ENCODE data around the gene NAT9. TPM values are rescaled to one million over a fixed set of nuclear protein-coding genes. Genes with fewer than 3 reads are reported as not detected.

Gene NAT9
- total and polyA plus RNA-seq, 2 of the 4 experiments (the other 2 are of a cell fraction): 48.9 to 62.0 TPM

DNA sequence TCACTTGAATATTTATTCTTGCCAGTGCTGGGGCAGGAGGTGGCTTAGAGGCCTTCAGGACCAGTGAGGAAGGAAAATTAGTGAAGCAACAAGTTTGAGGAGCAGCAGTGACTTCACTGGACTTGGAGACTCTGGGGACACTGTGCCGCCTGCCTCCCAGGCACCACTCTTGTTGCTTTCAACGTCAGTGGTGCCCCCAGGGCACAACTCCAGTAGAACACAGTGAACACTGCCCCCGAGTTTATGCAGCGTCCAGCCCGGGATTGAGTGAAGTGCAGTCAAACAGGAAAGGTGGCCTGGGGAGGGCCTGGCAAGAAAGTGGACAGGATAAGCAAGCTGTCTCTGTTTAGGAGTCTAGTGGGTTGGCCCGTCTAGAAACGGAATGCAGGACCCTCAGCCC, 24.4 kb upstream of the NAT9 start:
- H4K8ac ChIP-seq (ENCODE audit: low read depth in 2 of 2, low read length in 2 of 2): no peak overlapping the region
- BruUV-seq (replicated peaks): no TSS peak
- H3K9me3 ChIP-seq (ENCODE audit: control insufficient read depth, insufficient read depth, low read length): no peaks in the 10 kb centered on the region
- WGBS, 2 experiments (ENCODE audit: extremely low coverage in 2 of 2, insufficient read length in 1 of 2): 100% methylated on average over 1 of the region's 7 CpGs; no CpG with 5 or more reads in 1 of the 2 experiments
- intact Hi-C loops (cut with micrococcal nuclease) (no loop called here), dilution Hi-C loops (cut with HindIII; ENCODE audit: low sequenced_read_pairs, unreplicated experiment) (no loop called here), in situ Hi-C loops (cut with MboI; ENCODE audit: low sequenced_read_pairs) (no loop called here)
- H3K23ac ChIP-seq (ENCODE audit: low read depth, low read length): no peak overlapping the region
- no peak overlapping the region for H3K14ac ChIP-seq (replicated peaks; ENCODE audit: low read depth, low read length)
- H2AFZ ChIP-seq (replicated peaks; ENCODE audit: low read length, poor library complexity): no peak overlapping the region
- H4K5ac ChIP-seq (ENCODE audit: low read depth, low read length): no peak overlapping the region
- TF ChIP-seq NFE2L2 (IDR thresholded peaks at IDR 0.05; ENCODE audit: low read depth, low read length) (no peak), ELK1 (IDR thresholded peaks at IDR 0.05; ENCODE audit: borderline replicate concordance, low read depth, low read length) (no peak), USF2 (IDR thresholded peaks at IDR 0.05; ENCODE audit: low read depth, low read length) (no peak), MXI1 (IDR thresholded peaks at IDR 0.05; ENCODE audit: borderline replicate concordance, low read depth, low read length) (no peak), RAD21 (IDR thresholded peaks at IDR 0.05; ENCODE audit: low read length) (no peak), RFX5 (IDR thresholded peaks at IDR 0.05; ENCODE audit: low read depth, low read length) (no peak), BHLHE40 (IDR thresholded peaks at IDR 0.05; ENCODE audit: low read depth, low read length) (no peak), POLR2A (IDR thresholded peaks at IDR 0.05; ENCODE audit: low read depth, low read length) (no peak), CEBPB (IDR thresholded peaks at IDR 0.05; ENCODE audit: low read depth, low read length) (no peak), RCOR1 (IDR thresholded peaks at IDR 0.05; ENCODE audit: insufficient replicate concordance, low read length) (no peak), CHD1 (IDR thresholded peaks at IDR 0.05; ENCODE audit: low read depth, low read length) (no peak), MAFK (IDR thresholded peaks at IDR 0.05; ENCODE audit: low read depth, low read length) (no peak), CTCF (conservative IDR thresholded peaks at IDR 0.05; ENCODE audit: low read depth, low read length) (no peak), FOS (IDR thresholded peaks at IDR 0.05; ENCODE audit: low read depth, low read length) (no peak), SMC3 (IDR thresholded peaks at IDR 0.05; ENCODE audit: low read depth, low read length) (no peak), MAZ (IDR thresholded peaks at IDR 0.05; ENCODE audit: borderline replicate concordance, low read depth, low read length) (no peak)
- no peak overlapping the region for H4K91ac ChIP-seq (ENCODE audit: insufficient read depth, low read depth, low read length)
- no peaks in the 10 kb centered on the region for H4K20me1 ChIP-seq (ENCODE audit: insufficient read depth, low read length)
- H3K4me2 ChIP-seq (ENCODE audit: low read depth, low read length): no peak overlapping the region
- no peak overlapping the region for H3K27ac ChIP-seq (ENCODE audit: insufficient read depth, low read length)
- ChIA-PET CTCF (no interaction called here), POLR2A (ENCODE audit: unreplicated experiment) (no interaction called here)
- no peak overlapping the region for H3K9ac ChIP-seq (ENCODE audit: low read depth, low read length)
- no peak overlapping the region for H2BK5ac ChIP-seq (ENCODE audit: low read depth, low read length, poor library complexity, severe bottlenecking)
- H3K4ac ChIP-seq (ENCODE audit: low read depth, low read length): no peak overlapping the region
- H2BK120ac ChIP-seq (ENCODE audit: low read depth, low read length): no peak overlapping the region
- DNase-seq (no peak), ATAC-seq (ENCODE audit: low read depth) (no peak)
- H2BK15ac ChIP-seq (ENCODE audit: low read depth, low read length): no peak overlapping the region
- no peak overlapping the region for H3K4me3 ChIP-seq (ENCODE audit: insufficient read depth, low read depth, low read length)
- no peaks in the 10 kb centered on the region for H3K9me1 ChIP-seq (ENCODE audit: insufficient read depth, low read length)
- H2AK5ac ChIP-seq (ENCODE audit: low read depth, low read length): no peak overlapping the region
- peaks cover 33% of the 10 kb centered on the region for H3K36me3 ChIP-seq (ENCODE audit: control insufficient read depth, insufficient read depth, low read length)
- H3K27me3 ChIP-seq (ENCODE audit: control insufficient read depth, insufficient read depth, low read length): no peaks in the 10 kb centered on the region
- H2BK20ac ChIP-seq (ENCODE audit: low read depth, low read length): no peak overlapping the region
- no peaks in the 10 kb centered on the region for H3K4me1 ChIP-seq (ENCODE audit: control insufficient read depth, insufficient read depth, low read length)
- H3K56ac ChIP-seq (ENCODE audit: extremely low read depth, insufficient read depth, low read length): no peak overlapping the region
- H3K18ac ChIP-seq (ENCODE audit: low read depth, low read length): no peak overlapping the region
- H3K79me1 ChIP-seq (ENCODE audit: low read depth in 1 of 2, low read length in 2 of 2): no peaks in the 10 kb centered on the region
- H2AK9ac ChIP-seq (replicated peaks; ENCODE audit: low read depth, low read length, poor library complexity): no peak overlapping the region

All from IMR-90 (cell line).